HG03025 (cell line): ENCODE measurements around the gene IQSEC1.

ENCODE experiments used
- ATAC-seq: cut with Tn5 transposase; IDR thresholded peaks from one replicate; pipeline ENCODE4 v1.9.1; 2021; ENCODE audit warnings: mild to moderate bottlenecking, moderate library complexity; ENCODE audit not compliant: unreplicated experiment, low FRiP score

IQSEC1 gene

GRCh38 chr3:13018561-13019242 is 54.5 kb downstream of the IQSEC1 start:
- no peak for ATAC-seq

GRCh38 chr3:13018043-13018451 is 55.2 kb downstream of the IQSEC1 start:
- ATAC-seq = no peak

- no peak for ATAC-seq
These were observed 55.7 kb downstream of the IQSEC1 start for GRCh38 chr3:13017361-13018042.

GRCh38 chr3:13016721-13017255 is 56.4 kb downstream of the IQSEC1 start:
- ATAC-seq = no peak

GRCh38 chr3:13016083-13016720 is 57.0 kb downstream of the IQSEC1 start:
- peak; percentile 36 for ATAC-seq

DNA sequence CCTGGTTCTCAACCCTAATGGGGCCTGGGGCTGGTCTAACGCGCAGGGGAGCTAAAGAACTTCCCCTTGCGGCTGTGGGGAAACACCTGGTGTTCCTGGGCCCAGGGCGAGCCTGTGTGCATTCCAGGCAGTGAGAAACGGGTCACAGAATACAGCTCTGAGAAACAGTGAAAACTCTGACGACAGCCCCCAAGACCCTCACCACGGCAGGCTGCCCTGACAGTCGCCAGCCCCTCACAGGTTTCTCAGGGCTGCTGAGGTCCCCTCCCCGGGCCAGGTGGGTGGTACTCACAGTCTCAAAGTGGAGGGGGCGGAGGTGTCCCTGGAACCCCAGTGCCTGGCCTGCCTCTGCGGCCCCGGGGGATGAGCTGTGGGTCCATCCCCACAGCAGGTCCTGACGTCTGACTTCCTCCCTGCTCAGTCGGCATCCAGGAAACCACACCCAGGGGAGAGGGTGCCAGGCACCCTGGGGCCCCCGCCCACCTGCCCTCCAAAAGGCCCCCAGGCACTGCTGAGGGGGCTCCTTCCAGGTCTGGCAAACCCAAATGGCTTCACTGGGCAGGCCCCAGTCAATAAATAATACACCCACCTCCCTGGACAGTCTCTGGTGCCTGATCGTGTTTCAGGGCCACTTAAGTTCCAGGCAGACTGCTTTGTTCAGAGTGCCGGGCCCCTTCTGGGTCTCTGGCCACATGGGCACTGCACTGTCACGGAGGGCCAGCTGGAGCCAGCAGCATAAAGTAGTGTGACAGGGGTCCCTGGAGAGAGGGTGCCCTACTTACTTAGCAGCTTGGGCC is 57.7 kb downstream of the IQSEC1 start:
- no peak for ATAC-seq

- no peak for ATAC-seq
These were observed 58.4 kb downstream of the IQSEC1 start for GRCh38 chr3:13014755-13015285.

GRCh38 chr3:13013994-13014754 is 59.1 kb downstream of the IQSEC1 start:
- no peak for ATAC-seq

GRCh38 chr3:13013566-13013965 is 59.7 kb downstream of the IQSEC1 start:
- ATAC-seq = no peak

DNA sequence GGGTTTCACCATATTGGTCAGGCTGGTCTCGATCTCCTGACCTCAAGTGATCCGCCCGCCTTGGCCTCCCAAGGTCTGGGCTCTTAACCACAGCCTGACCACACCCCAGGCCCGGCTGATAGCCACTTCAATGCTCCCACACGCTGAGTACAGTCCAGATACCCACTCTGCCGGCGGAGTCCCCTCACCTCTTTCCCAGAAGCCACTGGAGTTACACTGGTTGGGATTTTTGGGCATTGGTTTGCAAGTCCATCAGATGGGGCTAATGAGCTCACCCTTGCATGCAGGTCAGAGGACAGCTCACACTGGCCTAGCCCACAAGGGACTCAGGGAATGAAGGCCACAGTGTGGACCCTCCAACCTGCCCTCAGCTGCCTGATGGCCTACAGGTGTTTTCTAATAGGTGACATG is 60.1 kb downstream of the IQSEC1 start:
- ATAC-seq = no peak

GRCh38 chr3:13012221-13012691 is 61.0 kb downstream of the IQSEC1 start:
- no peak for ATAC-seq

GRCh38 chr3:13011573-13012220 is 61.5 kb downstream of the IQSEC1 start:
- peak; percentile 44 for ATAC-seq

GRCh38 chr3:13010780-13011572 is 62.3 kb downstream of the IQSEC1 start:
- ATAC-seq = no peak

DNA sequence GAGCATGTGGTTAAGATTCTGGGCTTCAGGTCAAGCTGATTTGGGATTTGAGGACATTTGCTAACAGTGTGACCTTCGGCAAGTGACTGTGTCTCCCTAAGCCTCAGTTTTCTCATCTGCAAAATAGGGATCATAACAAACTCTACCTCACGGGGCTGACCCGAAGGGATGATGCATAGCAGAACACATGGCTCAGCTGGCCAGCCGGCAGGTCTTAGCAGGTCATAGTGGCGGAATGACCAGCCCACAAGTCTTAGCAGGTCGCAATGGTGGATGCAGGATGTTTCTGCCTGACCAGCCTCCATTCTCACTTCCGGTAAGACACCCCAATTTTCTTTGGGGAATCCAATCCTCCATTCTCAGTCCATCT is 63.3 kb downstream of the IQSEC1 start:
- ATAC-seq = no peak

DNA sequence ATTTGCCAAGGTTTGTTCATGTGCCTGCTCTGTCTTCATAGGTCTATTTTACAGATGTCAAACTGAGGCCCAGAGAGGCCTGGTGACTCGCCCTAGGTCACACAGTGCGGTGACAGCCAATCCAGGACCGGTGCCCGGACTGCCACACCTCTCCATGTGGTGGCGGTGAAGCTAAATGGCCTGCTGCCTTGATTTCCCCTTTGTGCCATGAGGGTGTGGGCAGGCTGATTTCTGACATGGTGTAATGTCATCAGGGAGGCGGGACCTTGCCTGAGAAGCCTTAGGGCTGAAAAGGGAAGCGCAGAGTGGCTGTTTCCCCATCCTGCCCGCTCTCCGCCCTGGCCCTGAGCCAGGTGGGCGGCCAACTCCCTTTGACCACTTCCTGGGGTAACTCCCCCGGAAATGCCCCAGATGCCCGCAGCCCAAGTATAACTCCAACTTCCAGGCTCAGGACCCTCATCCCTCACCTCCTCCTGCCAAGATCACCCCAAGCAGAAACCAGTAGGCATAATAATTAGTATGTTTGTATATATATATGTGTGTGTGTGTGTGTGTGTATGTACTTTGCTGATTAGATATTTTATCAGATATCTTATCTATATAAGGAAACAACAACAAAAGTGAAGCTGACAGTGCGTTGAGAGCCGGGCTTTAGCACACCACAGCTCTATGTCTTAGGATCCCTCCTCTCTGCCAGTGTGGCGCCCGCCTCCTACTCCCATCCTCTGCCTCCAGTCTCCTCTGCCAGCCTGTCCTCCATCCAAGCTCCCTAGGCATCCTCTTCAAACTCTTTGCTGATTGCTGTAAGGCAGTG is 63.9 kb downstream of the IQSEC1 start:
- ATAC-seq = no peak

GRCh38 chr3:13008155-13008995 is 64.9 kb downstream of the IQSEC1 start:
- ATAC-seq = no peak
